HepG2 (cell line): ENCODE data around the gene IL6ST. TPM values are rescaled to one million over a fixed set of nuclear protein-coding genes. Genes with fewer than 3 reads are reported as not detected.

Experiments used
- FOXP1 ChIP-seq, 2 experiments: fragments of 450-650 bp in 1 of 2; IDR thresholded peaks; 2 replicates each; pipeline ENCODE4 v1.6.1; 2017 to 2018; ENCODE audit warnings: antibody characterized with exemption in 1 of 2
- FOXP4 ChIP-seq: sonication (generic); formaldehyde crosslinking; IDR thresholded peaks from 2 replicates; pipeline ENCODE4 v1.4.0; 2020; ENCODE audit warnings: missing genetic modification reagents
- HNRNPLL ChIP-seq: fragments of 200-400 bp; formaldehyde crosslinking; IDR thresholded peaks from 2 replicates; pipeline ENCODE4 v1.6.1; 2017; ENCODE audit warnings: mild to moderate bottlenecking, low read depth, low read length; ENCODE audit not compliant: poor library complexity, severe bottlenecking
- NBN ChIP-seq: fragments of 450-650 bp; conservative IDR thresholded peaks from 2 replicates; pipeline ENCODE4 v1.6.1; 2017
- NCOA5 ChIP-seq: sonication (generic); formaldehyde crosslinking; IDR thresholded peaks from 2 replicates; pipeline ENCODE4 v1.4.0; 2020; ENCODE audit warnings: missing genetic modification reagents
- PRPF4 ChIP-seq: fragments of 200-400 bp; formaldehyde crosslinking; IDR thresholded peaks from 2 replicates; pipeline ENCODE4 v1.6.1; 2016; ENCODE audit warnings: low read length, low read depth; ENCODE audit not compliant: poor library complexity, severe bottlenecking
- RCOR2 ChIP-seq: IDR thresholded peaks from 2 replicates; pipeline ENCODE4 v1.6.1; 2016; ENCODE audit warnings: missing biosample characterization, missing genetic modification reagents
- REST ChIP-seq, 2 experiments: IDR thresholded peaks; 2 replicates each; pipeline ENCODE4 v1.6.1; 2011 to 2012; ENCODE audit warnings: low read length in 2 of 2, borderline replicate concordance in 1 of 2, low read depth in 1 of 2, mild to moderate bottlenecking in 1 of 2, moderate library complexity in 1 of 2
- TMF1 ChIP-seq: sonication (generic); formaldehyde crosslinking; IDR thresholded peaks from 2 replicates; pipeline ENCODE4 v1.8.1; 2022; ENCODE audit warnings: low read depth, missing genetic modification reagents
- YY1 ChIP-seq: IDR thresholded peaks from 2 replicates; pipeline ENCODE4 v1.6.1; 2011; ENCODE audit warnings: low read length, low read depth, moderate library complexity, mild to moderate bottlenecking; ENCODE audit not compliant: insufficient read depth, insufficient replicate concordance
- ZHX1 ChIP-seq: sonication (generic); formaldehyde crosslinking; IDR thresholded peaks from 2 replicates; pipeline ENCODE4 v1.8.1; 2022; ENCODE audit warnings: low read depth, mild to moderate bottlenecking, missing genetic modification reagents
- ZNF292 ChIP-seq: sonication (generic); formaldehyde crosslinking; IDR thresholded peaks from 2 replicates; pipeline ENCODE4 v1.8.1; 2022; ENCODE audit warnings: mild to moderate bottlenecking, low read depth, missing genetic modification reagents, borderline replicate concordance
- ZNF350 ChIP-seq: sonication (generic); formaldehyde crosslinking; IDR thresholded peaks from 2 replicates; pipeline ENCODE4 v1.4.0; 2020; ENCODE audit warnings: mild to moderate bottlenecking, low read depth, missing genetic modification reagents, borderline replicate concordance
- ZNF432 ChIP-seq: sonication (generic); formaldehyde crosslinking; IDR thresholded peaks from 2 replicates; pipeline ENCODE4 v1.5.0; 2020; ENCODE audit warnings: missing genetic modification reagents, mild to moderate bottlenecking, borderline replicate concordance
- ZNF512 ChIP-seq: sonication (generic); formaldehyde crosslinking; IDR thresholded peaks from 2 replicates; pipeline ENCODE4 v1.4.0; 2020; ENCODE audit warnings: mild to moderate bottlenecking, missing genetic modification reagents
- ZNF546 ChIP-seq: sonication (generic); formaldehyde crosslinking; conservative IDR thresholded peaks from 2 replicates; pipeline ENCODE4 v1.8.1; 2023; ENCODE audit warnings: mild to moderate bottlenecking, missing genetic modification reagents
- ZNF629 ChIP-seq: sonication (generic); formaldehyde crosslinking; conservative IDR thresholded peaks from 2 replicates; pipeline ENCODE4 v1.5.0; 2020; ENCODE audit warnings: missing genetic modification reagents
- ZNF788 ChIP-seq: sonication (generic); formaldehyde crosslinking; IDR thresholded peaks from 2 replicates; pipeline ENCODE4 v1.5.0; 2020; ENCODE audit warnings: mild to moderate bottlenecking, missing genetic modification reagents, borderline replicate concordance
- ZSCAN25 ChIP-seq: sonication (generic); formaldehyde crosslinking; IDR thresholded peaks from 2 replicates; pipeline ENCODE4 v1.8.0; 2022; ENCODE audit warnings: mild to moderate bottlenecking, missing genetic modification reagents
- polyA plus RNA-seq, 8 experiments: library from polyadenylated mRNA; depleted of rRNA in 3 of 8; stranded (reverse) in 7 of 8; unstranded in 1 of 8; fragments of >200 nt; fragmentation: Illumina TruSeq in 4 of 8; extraction: Trizol in 4 of 8; gene quantifications; 2 replicates each; pipeline versions ENCODE4 v1.2.1 to v1.2.3, GENCODE V29; 2011 to 2016; ENCODE audit warnings: low read depth in 4 of 8, missing spikeins in 1 of 8, mixed read lengths in 1 of 8; ENCODE audit not compliant: insufficient read depth in 1 of 8
- total RNA-seq, 5 experiments: library from RNA; depleted of rRNA; stranded (reverse); fragments of >200 nt; fragmentation: Illumina TruSeq; extraction: Trizol; gene quantifications; 2 replicates each; pipeline ENCODE4 v1.2.3, GENCODE V29; 2016; ENCODE audit warnings: low read depth in 1 of 5

Gene IL6ST
- total and polyA plus RNA-seq, 2 of the 13 experiments (the other 11 are each of a cell fraction or from before 2014, with no cell fraction given) = 66.6 to 166 TPM

DNA sequence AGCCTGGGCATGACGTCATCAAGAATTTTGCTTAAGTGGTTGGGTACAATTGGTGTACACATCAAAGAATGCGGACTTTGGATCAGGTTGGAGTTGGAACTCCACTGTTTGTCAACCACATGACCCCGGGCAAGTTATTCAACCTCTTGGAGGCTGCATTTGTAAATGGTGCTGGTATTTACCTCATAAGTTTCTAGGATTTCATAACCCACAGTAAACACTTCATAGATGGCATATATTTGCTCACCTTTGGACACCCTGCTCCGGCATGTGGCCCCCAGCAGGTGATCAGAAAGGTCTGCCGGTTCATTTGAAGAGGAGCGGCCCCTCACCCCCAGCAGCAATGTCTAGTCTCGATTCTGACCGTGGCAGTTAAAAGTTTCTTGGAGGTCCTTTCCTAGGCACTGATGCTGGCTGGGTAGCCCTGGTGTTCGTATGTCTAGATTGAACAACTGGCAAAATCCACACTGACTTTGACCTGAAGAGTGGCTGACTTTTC is 60.6 kb downstream of the IL6ST start (continued):
- TF ChIP-seq REST (IDR thresholded peaks at IDR 0.05; ENCODE audit: borderline replicate concordance in 1 of 2, low read depth in 1 of 2, low read length in 2 of 2) (peak in 1 of 2 experiments; percentile 84; a peak in 2 of 4 replicates), FOXP4 (CRISPR knock-in tag) (peak; percentile 99), ZHX1 (peak; percentile 94), ZNF788 (CRISPR knock-in tag) (peak; percentile 98), PRPF4 (no peak), ZSCAN25 (CRISPR knock-in tag) (peak; percentile 76; the same call in 1 of the 2 replicates), FOXP1 (IDR thresholded peaks at IDR 0.05) (peak; percentile 95), FOXP1 (CRISPR knock-in tag; IDR thresholded peaks at IDR 0.05) (peak; percentile 99), TMF1 (no peak), YY1 (peak; percentile 61), ZNF512 (CRISPR knock-in tag) (no peak), NCOA5 (CRISPR knock-in tag) (no peak), ZNF292 (CRISPR knock-in tag) (peak; percentile 68; the same call in 1 of the 2 replicates), NBN (no peak), ZNF432 (CRISPR knock-in tag) (no peak), ZNF546 (CRISPR knock-in tag) (peak; percentile 79; the same call in 1 of the 2 replicates), ZNF350 (CRISPR knock-in tag) (peak; percentile 92), ZNF629 (CRISPR knock-in tag) (peak; percentile 37; the same call in 1 of the 2 replicates), HNRNPLL (no peak), RCOR2 (CRISPR knock-in tag) (peak; percentile 98)
